Adrenal gland (tissue), 19 donors: ENCODE measurements around the gene VPS11. TPM values are rescaled to one million over a fixed set of nuclear protein-coding genes. Genes with fewer than 3 reads are reported as not detected.

ENCODE experiments used
- DNase-seq, 7 donors: peaks; one replicate each; pipeline ENCODE4 v3.0.0-alpha.2; 2019 to 2020
- H3K27ac ChIP-seq, 5 donors: fragments of 200-600 bp; sonication (generic) in 4 of 5; 1 replicate in 3 of 5; 2 replicates in 2 of 5; pipeline versions ENCODE4 v1.5.1 to v1.8.0; 2016 to 2020; ENCODE audit warnings: mild to moderate bottlenecking in 1 of 5
- H3K27me3 ChIP-seq: fragments of 200-600 bp; 2 replicates; pipeline ENCODE4 v1.8.0; 2021
- H3K36me3 ChIP-seq, 2 donors: fragments of 200-600 bp; replicated peaks in 1 of 2; 1 replicate in 1 of 2; 2 replicates in 1 of 2; pipeline versions ENCODE4 v1.5.1 to v1.8.0; 2018 to 2022
- H3K4me1 ChIP-seq, 2 donors: fragments of 200-600 bp; replicated peaks in 1 of 2; 1 replicate in 1 of 2; 2 replicates in 1 of 2; pipeline versions ENCODE4 v1.5.1 to v1.8.0; 2018 to 2021
- H3K4me3 ChIP-seq, 4 donors: fragments of 200-600 bp; sonication (generic) in 3 of 4; one replicate each; pipeline ENCODE4 v1.5.1; 2016 to 2018
- H3K9me3 ChIP-seq, 3 donors: fragments of 200-600 bp; sonication (generic) in 1 of 3; replicated peaks in 1 of 3; 1 replicate in 2 of 3; 2 replicates in 1 of 3; pipeline versions ENCODE4 v1.5.1 to v1.8.0; 2016 to 2021
- POLR2A ChIP-seq, 2 donors: fragments of 450-650 bp; IDR thresholded peaks; one replicate each; pipeline ENCODE4 v1.6.1; 2017; ENCODE audit warnings: antibody characterized with exemption in 2 of 2, mild to moderate bottlenecking in 2 of 2, moderate library complexity in 1 of 2
- WGBS, 4 donors: extraction: QIAGEN DNeasy Blood & Tissue Kit in 2 of 4; methylation state at CpG; one replicate each; pipeline versions ENCODE4 v1.1.5 to v1.1.7; 2013 to 2017; 5-methylcytosine and 5-hydroxymethylcytosine counted together
- intact Hi-C, 2 donors: fragments of 100-400 bp; cut with DNase I; formaldehyde crosslinking; loops; one replicate each; pipeline versions ENCODE4 v1.14.1 to v1.15.0; 2022 to 2023
- long read RNA-seq, 10 donors: library from polyadenylated mRNA in 3 of 10; unstranded in 2 of 10; stranded (forward) in 1 of 10; transcript quantifications; one replicate each; pipeline ENCODE4 v2.0.0 and lab custom pipeline, GENCODE V29; 2021 to 2026
- polyA plus RNA-seq, 3 donors: library from polyadenylated mRNA; stranded (reverse); fragments of 200-250 nt in 2 of 3; fragments of 350-450 nt in 1 of 3; fragmentation: Illumina TruSeq in 1 of 3; extraction: RNeasy Lipid Tissue Mini Kit (QIAGEN cat#74804) in 1 of 3; gene quantifications; one replicate each; pipeline ENCODE4 v1.2.3, GENCODE V29; 2013 to 2014
- total RNA-seq, 9 donors: library from RNA; depleted of rRNA in 4 of 9; stranded (reverse); fragments of >200 nt in 4 of 9; fragments of 120-200 nt in 1 of 9; fragmentation: NEBNext Ultra II Directional in 1 of 9; extraction: Animal tissue kit (Norgen Biotek cat#: 25700) in 1 of 9; gene quantifications; one replicate each; pipeline versions ENCODE4 v1.1.0 to v1.2.4, GENCODE V29; 2013 to 2023
- TF ChIP-seq, protein P1 (sequence below), 6 experiments: fragments of 450-650 bp in 4 of 6; fragments of 200-600 bp in 2 of 6; sonication (generic) in 1 of 6; IDR thresholded peaks; 1 replicate in 5 of 6; 2 replicates in 1 of 6; pipeline versions ENCODE4 v1.5.1 to v1.8.0; 2016 to 2021; ENCODE audit warnings: antibody characterized with exemption in 6 of 6, mild to moderate bottlenecking in 2 of 6, moderate library complexity in 1 of 6
- donor health status: healthy with polysubstance abuse.
- donor health status: Bipolar disorder and iron deficiency.
- donor health status: DM: yes; HTN: yes; CAD: no.
- donor health status: DM: no; HTN: no; CAD: no.
- donor health status: DM: no; HTN: no; CAD: no.
- donor health status: DM: yes; HTN: yes; CAD: no.

The VPS11 gene
- 10 to 100 TPM; 32.8 to 65.1 (median 55.2) TPM for total RNA-seq
- polyA plus RNA-seq: 100 to 1,000 TPM in 2 of 3 donors, 10 to 100 TPM in 1; 60.6 to 146 (median 133) TPM
- long read RNA-seq, donor 1, transcript VPS11-208 (16 exons, 3,313 nt): major isoform, 6 of 15 reads
- long read RNA-seq, donor 1, partial matches to known transcripts: 9 of 15 reads
- long read RNA-seq, donor 1, other reads (novel, unspliced or antisense): 0 of 15 reads
- long read RNA-seq, donor 2, partial matches to known transcripts: 0 of 2 reads
- long read RNA-seq, donor 2, other reads (novel, unspliced or antisense): 0 of 2 reads
- long read RNA-seq, donor 3, partial matches to known transcripts: 0 of 1 reads
- long read RNA-seq, donor 3, other reads (novel, unspliced or antisense): 0 of 1 reads
- long read RNA-seq, donor 4, transcript VPS11-208 (16 exons, 3,313 nt): major isoform, 9 of 14 reads
- long read RNA-seq, donor 4, partial matches to known transcripts: 4 of 14 reads
- long read RNA-seq, donor 4, other reads (novel, unspliced or antisense): 1 of 14 reads
- long read RNA-seq, donor 5, transcript VPS11-206 (16 exons, 3,388 nt): minor isoform, 6 of 173 reads
- long read RNA-seq, donor 5, transcript VPS11-208 (16 exons, 3,313 nt): major isoform, 142 of 173 reads
- long read RNA-seq, donor 5, partial matches to known transcripts: 8 of 173 reads
- long read RNA-seq, donor 5, other reads (novel, unspliced or antisense): 17 of 173 reads
- long read RNA-seq, donor 6, transcript VPS11-208 (16 exons, 3,313 nt): major isoform, 9 of 13 reads
- long read RNA-seq, donor 6, partial matches to known transcripts: 4 of 13 reads
- long read RNA-seq, donor 6, other reads (novel, unspliced or antisense): 0 of 13 reads
- long read RNA-seq, donor 7, partial matches to known transcripts: 0 of 2 reads
- long read RNA-seq, donor 7, other reads (novel, unspliced or antisense): 0 of 2 reads
- long read RNA-seq, donor 8, partial matches to known transcripts: 0 of 4 reads
- long read RNA-seq, donor 8, other reads (novel, unspliced or antisense): 0 of 4 reads
- long read RNA-seq, donor 9, partial matches to known transcripts: 0 of 5 reads
- long read RNA-seq, donor 9, other reads (novel, unspliced or antisense): 0 of 5 reads
- long read RNA-seq, donor 10, partial matches to known transcripts: 0 of 2 reads
- long read RNA-seq, donor 10, other reads (novel, unspliced or antisense): 0 of 2 reads

GRCh38 chr11:119067371-119068222, at the start of gene VPS11:
Gene VPS11, plus strand, starts transcription at chr11:119067818. Its CDS starts 6 bp downstream, at chr11:119067824.
- no peaks in the 10 kb centered on the region for H3K27me3 ChIP-seq
- H3K36me3 ChIP-seq: peaks cover 0 to 27% of the 10 kb centered on the region in 2 donors
- H3K9me3 ChIP-seq: no peaks in the 10 kb centered on the region
- 0 to 1% (median 0%) methylated on average over 30 to 49 of the region's 49 CpGs for WGBS, 4 donors
- intact Hi-C loops: no loop called here
- DNase-seq: peak; percentile 96 to 99 (median 98)
- peaks cover 6 to 13% of the 10 kb centered on the region in 2 donors for H3K4me1 ChIP-seq
- peak within 1 kb of the TSS; percentile 19 to 99 (median 77) for H3K4me3 ChIP-seq
- H3K27ac ChIP-seq: peak within 1 kb of the TSS; percentile 81 to 91 (median 90)
- TF ChIP-seq, protein P1, sequence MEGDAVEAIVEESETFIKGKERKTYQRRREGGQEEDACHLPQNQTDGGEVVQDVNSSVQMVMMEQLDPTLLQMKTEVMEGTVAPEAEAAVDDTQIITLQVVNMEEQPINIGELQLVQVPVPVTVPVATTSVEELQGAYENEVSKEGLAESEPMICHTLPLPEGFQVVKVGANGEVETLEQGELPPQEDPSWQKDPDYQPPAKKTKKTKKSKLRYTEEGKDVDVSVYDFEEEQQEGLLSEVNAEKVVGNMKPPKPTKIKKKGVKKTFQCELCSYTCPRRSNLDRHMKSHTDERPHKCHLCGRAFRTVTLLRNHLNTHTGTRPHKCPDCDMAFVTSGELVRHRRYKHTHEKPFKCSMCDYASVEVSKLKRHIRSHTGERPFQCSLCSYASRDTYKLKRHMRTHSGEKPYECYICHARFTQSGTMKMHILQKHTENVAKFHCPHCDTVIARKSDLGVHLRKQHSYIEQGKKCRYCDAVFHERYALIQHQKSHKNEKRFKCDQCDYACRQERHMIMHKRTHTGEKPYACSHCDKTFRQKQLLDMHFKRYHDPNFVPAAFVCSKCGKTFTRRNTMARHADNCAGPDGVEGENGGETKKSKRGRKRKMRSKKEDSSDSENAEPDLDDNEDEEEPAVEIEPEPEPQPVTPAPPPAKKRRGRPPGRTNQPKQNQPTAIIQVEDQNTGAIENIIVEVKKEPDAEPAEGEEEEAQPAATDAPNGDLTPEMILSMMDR (IDR thresholded peaks at IDR 0.05): no peak
- TF ChIP-seq POLR2A (IDR thresholded peaks at IDR 0.05): peak; percentile 40 to 87

DNA sequence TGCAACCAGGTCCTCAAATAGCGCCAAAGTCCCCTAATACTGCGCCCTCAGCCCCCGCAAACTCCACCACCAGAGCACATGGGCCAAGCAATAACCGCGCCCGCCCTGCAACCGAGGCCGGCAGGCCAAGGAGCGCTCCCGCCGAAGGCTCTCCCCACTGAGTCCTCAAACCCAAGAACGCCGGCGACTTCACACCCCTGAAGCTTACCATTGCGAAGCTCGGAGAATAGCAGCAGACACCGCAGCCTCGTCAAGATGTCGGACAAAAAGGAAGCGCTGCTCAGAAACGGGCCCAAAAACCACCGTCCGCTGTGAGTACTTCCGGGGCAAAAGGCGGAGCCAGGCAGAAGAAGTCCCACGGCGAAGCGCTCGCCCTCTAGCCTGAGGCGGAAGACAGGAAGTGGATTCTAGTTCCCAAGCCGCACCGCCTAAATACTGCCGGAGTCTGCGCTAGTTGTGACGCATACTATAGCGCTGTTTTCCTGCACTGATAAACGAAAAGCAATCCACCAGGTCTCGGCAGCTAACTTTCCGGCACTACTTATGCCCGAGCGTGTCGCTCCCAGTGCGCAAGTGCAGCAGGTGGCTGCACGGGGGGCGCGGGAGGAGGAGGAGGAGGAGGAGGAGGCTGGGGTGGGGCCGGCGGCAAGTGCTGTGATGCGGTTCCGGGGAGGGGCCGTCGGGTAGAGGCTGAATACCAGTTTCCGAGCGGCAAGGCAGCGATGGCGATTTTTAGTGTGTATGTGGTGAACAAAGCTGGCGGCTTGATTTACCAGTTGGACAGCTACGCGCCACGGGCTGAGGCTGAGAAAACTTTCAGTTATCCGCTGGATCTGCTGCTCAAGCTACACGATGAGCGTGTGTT, 49.3 kb upstream of the VPS11 start, which contains the start of the genes RPS25 and TRAPPC4:
Gene RPS25 (minus strand): TSS at position 270 of the 865 bp plus-strand sequence. CDS start 59 bp downstream, at position 211.
Gene TRAPPC4 (plus strand): TSS at position 693 of the 865 bp plus-strand sequence. CDS start 30 bp downstream, at position 723.
- H3K36me3 ChIP-seq: peaks cover 0 to 54% of the 10 kb centered on the region in 2 donors
- TF ChIP-seq, protein P1 (IDR thresholded peaks at IDR 0.05): no peak
- TF ChIP-seq POLR2A (IDR thresholded peaks at IDR 0.05): peak; percentile 51 to 69
- H3K4me1 ChIP-seq: peaks cover 25 to 39% of the 10 kb centered on the region in 2 donors
- H3K9me3 ChIP-seq: no peaks in the 10 kb centered on the region
- DNase-seq: peak; percentile 92 to 98 (median 96)
- intact Hi-C loops: loop anchor here in 1 of 2 donors (5.0 kb wide), 1 partner anchor 39 kb away; the partner anchor contains the start of gene HYOU1
- H3K27me3 ChIP-seq: no peaks in the 10 kb centered on the region
- H3K27ac ChIP-seq: peak within 1 kb of the TSS; percentile 90 to 97 (median 94)
- 0 to 1% (median 1%) methylated on average over 37 to 63 of the region's 63 CpGs for WGBS, 4 donors
- peak within 1 kb of the TSS; percentile 75 to 92 (median 84) for H3K4me3 ChIP-seq

- intact Hi-C loops: loop anchor here in 1 of 2 donors (5.0 kb wide), 1 partner anchor 37 kb away; the partner anchor contains the start of gene HYOU1
- H3K27ac ChIP-seq: peak overlapping the region in 1 of 5 donors; percentile 94
- peaks cover 0 to 48% of the 10 kb centered on the region in 2 donors for H3K36me3 ChIP-seq
- no peaks in the 10 kb centered on the region for H3K9me3 ChIP-seq
- TF ChIP-seq, protein P1 (IDR thresholded peaks at IDR 0.05): no peak
- TF ChIP-seq POLR2A (IDR thresholded peaks at IDR 0.05): no peak
- WGBS, 4 donors: 41 to 51% (median 46%) methylated on average over 2 of the region's 2 CpGs
- H3K4me1 ChIP-seq: peaks cover 25 to 39% of the 10 kb centered on the region in 2 donors
- H3K27me3 ChIP-seq: no peaks in the 10 kb centered on the region
- H3K4me3 ChIP-seq: peak overlapping the region in 1 of 4 donors; percentile 80
- no peak for DNase-seq
Observed at GRCh38 chr11:119019996-119020395, 47.6 kb upstream of the VPS11 start.
